ENCODE measurements around the gene RPGRIP1L. TPM values are rescaled to one million over a fixed set of nuclear protein-coding genes. Genes with fewer than 3 reads are reported as not detected.

The RPGRIP1L gene
- total RNA-seq = 7.4 and 8.9 TPM in 2 replicates

DNA sequence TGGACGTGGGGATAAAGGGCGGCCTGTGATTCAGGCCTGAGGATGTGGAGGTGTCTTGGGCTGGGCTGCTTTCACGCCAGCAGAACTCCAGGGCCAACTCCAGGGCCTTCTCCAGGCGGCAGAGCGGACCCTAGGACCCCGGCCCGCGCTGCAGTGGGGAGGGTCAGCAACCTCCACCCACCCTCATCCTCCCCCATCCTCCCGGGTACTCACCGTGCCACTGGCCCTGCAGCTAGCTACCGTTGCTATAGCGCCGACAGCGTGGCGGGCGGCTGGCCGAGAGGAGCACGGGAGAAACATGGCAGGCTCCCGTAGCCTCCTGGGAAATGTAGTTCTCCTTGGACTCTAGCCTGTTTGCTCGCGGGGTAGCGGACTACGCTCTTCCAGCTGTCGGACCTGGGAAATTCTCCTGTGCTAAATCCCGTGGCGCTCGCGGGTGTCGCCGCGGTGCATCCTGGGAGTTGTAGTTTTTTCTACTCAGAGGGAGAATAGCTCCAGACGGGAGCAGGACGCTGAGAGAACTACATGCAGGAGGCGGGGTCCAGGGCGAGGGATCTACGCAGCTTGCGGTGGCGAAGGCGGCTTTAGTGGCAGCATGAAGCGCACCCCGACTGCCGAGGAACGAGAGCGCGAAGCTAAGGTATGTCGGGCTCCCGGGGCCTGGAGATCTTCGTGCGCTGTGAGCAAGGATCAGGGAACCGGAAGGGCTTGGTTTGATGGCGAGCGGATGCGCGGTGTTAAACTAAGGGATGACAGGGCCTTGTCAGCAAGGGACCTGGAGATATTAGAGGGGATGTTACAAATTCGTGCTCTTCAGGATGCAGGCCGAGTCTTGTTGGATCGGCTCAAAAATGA is at the start of gene RPGRIP1L, which contains the start of gene FTO:
TSS of gene RPGRIP1L (minus strand) at position 270 of the 855 bp plus-strand sequence. CDS start 3,136 bp downstream, outside the sequence.
TSS of gene FTO (plus strand) at position 567 of the 855 bp plus-strand sequence.

Other genes starting within 250 kb of the RPGRIP1L start
- 14.3 and 14.9 TPM in 2 replicates for gene AKTIP, start 200.7 kb downstream of the RPGRIP1L start, total RNA-seq
- gene FTO, start 297 bp upstream of the RPGRIP1L start, total RNA-seq = 69.1 and 80.0 TPM in 2 replicates

Measured in bronchus fibroblast of lung (primary cell).